ENCODE results near the gene SRRD. TPM values are rescaled to one million over a fixed set of nuclear protein-coding genes. Genes with fewer than 3 reads are reported as not detected.

The SRRD gene
- total and polyA plus RNA-seq, 2 of the 13 experiments (the other 11 are each of a cell fraction or from before 2014, with no cell fraction given), result 22.8 to 36.6 TPM

- FAIRE-seq (peak; percentile 87), DNase-seq (ENCODE audit: low spot score) (peak; percentile 71), ATAC-seq (peak; percentile 91)
- H3K36me3 ChIP-seq (replicated peaks in 1 of 2; ENCODE audit: control insufficient read depth in 1 of 2, insufficient read depth in 2 of 2, low read length in 2 of 2), result peaks cover 15 to 61% of the 10 kb centered on the region in 2 experiments
- POLR2A ChIA-PET, result interaction anchor here (1.0 to 1.1 kb wide), 2 partner anchors 9 to 10 kb away, joined by 3 to 5 read pairs; no protein-coding TSS in a partner anchor
- peak overlapping the region; percentile 36 for H3K9ac ChIP-seq (ENCODE audit: insufficient read depth, low read depth, low read length)
- H3K4me2 ChIP-seq (ENCODE audit: low read depth, low read length), result peak overlapping the region; percentile 59
- H3K27ac ChIP-seq (ENCODE audit: extremely low read length, insufficient read depth, low read length), result peak overlapping the region; percentile 73
- H3K9me3 ChIP-seq (ENCODE audit: low read length), result no peaks in the 10 kb centered on the region
- WGBS (ENCODE audit: low lambda C conversion rate), result 39% methylated on average over 4 of the region's 4 CpGs
- 0 out of 6 replicates have a peak overlapping the region, but pooled peaks of 1 of the 3 experiments have one; percentile 7 for H3K4me3 ChIP-seq (replicated peaks in 1 of 3; ENCODE audit: insufficient read depth in 1 of 3, low read depth in 2 of 3, low read length in 3 of 3)
- peaks cover 15% of the 10 kb centered on the region for H3K79me2 ChIP-seq (ENCODE audit: insufficient read depth, low read length)
- CTCF ChIA-PET (ENCODE audit: low intra/inter-chr PET ratio, low total read pairs), result no interaction called here
- H2AFZ ChIP-seq (ENCODE audit: low read length), result no peak overlapping the region
- peaks cover 45% of the 10 kb centered on the region for H3K4me1 ChIP-seq (ENCODE audit: insufficient read depth, low read length)
- BruUV-seq (replicated peaks), result no TSS peak
- in situ Hi-C loops (cut with HindIII; ENCODE audit: extremely low pct_ligation_motif_present, low pct_unique_long_range_greater_than_20kb) (no loop called here), intact Hi-C loops (cut with micrococcal nuclease; ENCODE audit: unreplicated experiment) (no loop called here)
- H4K20me1 ChIP-seq (ENCODE audit: insufficient read depth, low read length), result no peaks in the 10 kb centered on the region
- H3K27me3 ChIP-seq (ENCODE audit: control insufficient read depth in 1 of 2, insufficient read depth in 2 of 2, low read length in 2 of 2), result no peaks in the 10 kb centered on the region
- peak; percentile 34; the same call in 1 of the 2 replicates for TF ChIP-seq HOXA3 (CRISPR knock-in tag; IDR thresholded peaks at IDR 0.05)
- peak; percentile 14; the same call in 1 of the 2 replicates for TF ChIP-seq FOXP4 (CRISPR knock-in tag; IDR thresholded peaks at IDR 0.05)
- TF ChIP-seq SALL1 (CRISPR knock-in tag; IDR thresholded peaks at IDR 0.05), result peak; percentile 33; the same call in 1 of the 2 replicates
- peak; percentile 48; the same call in 1 of the 2 replicates for TF ChIP-seq PAXIP1 (CRISPR knock-in tag; conservative IDR thresholded peaks at IDR 0.05)
- no peak for TF ChIP-seq SIN3A (IDR thresholded peaks at IDR 0.05; ENCODE audit: borderline replicate concordance, low read depth, low read length)
- TF ChIP-seq GATAD2A (CRISPR knock-in tag; IDR thresholded peaks at IDR 0.05), result peak; percentile 32; the same call in 1 of the 2 replicates
- peak; percentile 90 for TF ChIP-seq ZBTB21 (CRISPR knock-in tag; IDR thresholded peaks at IDR 0.05)
- no peak for TF ChIP-seq ZNF460 (CRISPR knock-in tag; IDR thresholded peaks at IDR 0.05; ENCODE audit: borderline replicate concordance)
- TF ChIP-seq GTF3A (CRISPR knock-in tag; conservative IDR thresholded peaks at IDR 0.05), result no peak
- TF ChIP-seq HNF4A (CRISPR knock-in tag; IDR thresholded peaks at IDR 0.05), result peak; percentile 59
- TF ChIP-seq, protein P1, sequence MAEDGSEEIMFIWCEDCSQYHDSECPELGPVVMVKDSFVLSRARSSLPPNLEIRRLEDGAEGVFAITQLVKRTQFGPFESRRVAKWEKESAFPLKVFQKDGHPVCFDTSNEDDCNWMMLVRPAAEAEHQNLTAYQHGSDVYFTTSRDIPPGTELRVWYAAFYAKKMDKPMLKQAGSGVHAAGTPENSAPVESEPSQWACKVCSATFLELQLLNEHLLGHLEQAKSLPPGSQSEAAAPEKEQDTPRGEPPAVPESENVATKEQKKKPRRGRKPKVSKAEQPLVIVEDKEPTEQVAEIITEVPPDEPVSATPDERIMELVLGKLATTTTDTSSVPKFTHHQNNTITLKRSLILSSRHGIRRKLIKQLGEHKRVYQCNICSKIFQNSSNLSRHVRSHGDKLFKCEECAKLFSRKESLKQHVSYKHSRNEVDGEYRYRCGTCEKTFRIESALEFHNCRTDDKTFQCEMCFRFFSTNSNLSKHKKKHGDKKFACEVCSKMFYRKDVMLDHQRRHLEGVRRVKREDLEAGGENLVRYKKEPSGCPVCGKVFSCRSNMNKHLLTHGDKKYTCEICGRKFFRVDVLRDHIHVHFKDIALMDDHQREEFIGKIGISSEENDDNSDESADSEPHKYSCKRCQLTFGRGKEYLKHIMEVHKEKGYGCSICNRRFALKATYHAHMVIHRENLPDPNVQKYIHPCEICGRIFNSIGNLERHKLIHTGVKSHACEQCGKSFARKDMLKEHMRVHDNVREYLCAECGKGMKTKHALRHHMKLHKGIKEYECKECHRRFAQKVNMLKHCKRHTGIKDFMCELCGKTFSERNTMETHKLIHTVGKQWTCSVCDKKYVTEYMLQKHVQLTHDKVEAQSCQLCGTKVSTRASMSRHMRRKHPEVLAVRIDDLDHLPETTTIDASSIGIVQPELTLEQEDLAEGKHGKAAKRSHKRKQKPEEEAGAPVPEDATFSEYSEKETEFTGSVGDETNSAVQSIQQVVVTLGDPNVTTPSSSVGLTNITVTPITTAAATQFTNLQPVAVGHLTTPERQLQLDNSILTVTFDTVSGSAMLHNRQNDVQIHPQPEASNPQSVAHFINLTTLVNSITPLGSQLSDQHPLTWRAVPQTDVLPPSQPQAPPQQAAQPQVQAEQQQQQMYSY (CRISPR knock-in tag; IDR thresholded peaks at IDR 0.05), result no peak
- no peak for TF ChIP-seq KMT2B (CRISPR knock-in tag; IDR thresholded peaks at IDR 0.05)
- TF ChIP-seq EED (CRISPR knock-in tag; IDR thresholded peaks at IDR 0.05), result no peak
- peak; percentile 63; the same call in 1 of the 2 replicates for TF ChIP-seq ZFP36L1 (CRISPR knock-in tag; IDR thresholded peaks at IDR 0.05)
- TF ChIP-seq RBFOX2 (IDR thresholded peaks at IDR 0.05; ENCODE audit: low read depth, low read length), result peak; percentile 46
These were observed 5.9 kb downstream of the SRRD start for GRCh38 chr22:26489447-26490036.
